ACC112 (cell line): ENCODE measurements around the gene ACTR6.
A peak's percentile ranks its signal among the peaks of the same experiment; 100 is the strongest.
"Not testable (repeated sequence)": the region's sequence is repeated elsewhere in the genome, so short reads cannot be mapped to it uniquely, and the experiment has no call there.

ENCODE experiments used
- H2AFZ ChIP-seq: fragments of 200-600 bp; sonication (generic); one replicate; pipeline ENCODE4 v1.6.0; 2017; ENCODE audit warnings: antibody characterized with exemption, low read length; ENCODE audit not compliant: unreplicated experiment
- H3K27ac ChIP-seq: fragments of 200-600 bp; sonication (generic); 2 replicates; pipeline ENCODE4 v1.5.1; 2014; ENCODE audit warnings: low read depth, mild to moderate bottlenecking, antibody characterized with exemption, low read length, moderate library complexity
- H3K27me3 ChIP-seq: fragments of 200-600 bp; sonication (generic); 2 replicates; pipeline ENCODE4 v1.6.1; 2014; ENCODE audit warnings: mild to moderate bottlenecking, antibody characterized with exemption, low read length, moderate library complexity, mixed read lengths; ENCODE audit not compliant: insufficient read depth
- H3K36me3 ChIP-seq: fragments of 200-600 bp; sonication (generic); 2 replicates; pipeline ENCODE4 v1.6.1; 2016; ENCODE audit warnings: mild to moderate bottlenecking, antibody characterized with exemption, low read length, moderate library complexity, mixed read lengths; ENCODE audit not compliant: insufficient read depth
- H3K4me1 ChIP-seq: fragments of 200-600 bp; sonication (generic); one replicate; pipeline ENCODE4 v1.6.1; 2016; ENCODE audit warnings: low read length, mixed read lengths; ENCODE audit not compliant: insufficient read depth, unreplicated experiment, control insufficient read depth
- H3K4me3 ChIP-seq: fragments of 200-600 bp; sonication (generic); 2 replicates; pipeline ENCODE4 v1.5.1; 2014; ENCODE audit warnings: mild to moderate bottlenecking, low read depth, low read length
- H3K79me2 ChIP-seq: fragments of 200-600 bp; sonication (generic); one replicate; pipeline ENCODE4 v1.6.0; 2016; ENCODE audit warnings: low read length; ENCODE audit not compliant: control insufficient read depth, unreplicated experiment, insufficient read depth

The ACTR6 gene

DNA sequence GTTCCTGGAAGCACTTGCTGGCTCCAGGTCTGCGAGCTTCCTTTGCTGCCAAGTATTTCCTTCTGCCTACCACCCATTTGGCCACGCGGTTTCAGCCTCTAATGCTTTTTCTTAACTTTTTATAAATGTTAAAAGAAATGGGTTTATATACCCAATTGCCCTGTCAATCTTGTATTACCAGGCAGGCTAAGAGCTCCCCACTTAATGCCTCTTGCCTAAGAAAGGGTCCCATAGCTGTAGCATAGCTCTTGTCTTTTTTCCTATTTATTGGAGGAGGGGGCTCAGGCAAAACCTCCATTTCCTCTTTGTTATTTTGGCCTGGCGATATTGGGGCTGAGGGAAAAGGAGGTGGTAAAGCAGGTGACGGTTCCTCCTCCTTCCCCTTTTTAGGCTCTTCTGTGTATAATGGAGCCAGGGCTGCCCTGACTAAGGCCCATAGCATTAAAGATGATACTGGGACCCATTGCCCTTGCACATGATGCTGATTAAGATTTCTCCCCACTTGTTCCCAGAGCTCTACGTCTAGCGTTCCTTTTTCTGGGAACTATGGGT lies 36.4 kb upstream of the ACTR6 start:
- H3K79me2 ChIP-seq, result no peaks in the 10 kb centered on the region
- peaks cover 3% of the 10 kb centered on the region for H3K4me1 ChIP-seq
- H3K27ac ChIP-seq, result no peak overlapping the region
- H3K27me3 ChIP-seq, result no peaks in the 10 kb centered on the region
- no peak overlapping the region for H2AFZ ChIP-seq
- peak overlapping the region; percentile 66; the same call in 1 of the 2 replicates for H3K4me3 ChIP-seq
- no peaks in the 10 kb centered on the region for H3K36me3 ChIP-seq

DNA sequence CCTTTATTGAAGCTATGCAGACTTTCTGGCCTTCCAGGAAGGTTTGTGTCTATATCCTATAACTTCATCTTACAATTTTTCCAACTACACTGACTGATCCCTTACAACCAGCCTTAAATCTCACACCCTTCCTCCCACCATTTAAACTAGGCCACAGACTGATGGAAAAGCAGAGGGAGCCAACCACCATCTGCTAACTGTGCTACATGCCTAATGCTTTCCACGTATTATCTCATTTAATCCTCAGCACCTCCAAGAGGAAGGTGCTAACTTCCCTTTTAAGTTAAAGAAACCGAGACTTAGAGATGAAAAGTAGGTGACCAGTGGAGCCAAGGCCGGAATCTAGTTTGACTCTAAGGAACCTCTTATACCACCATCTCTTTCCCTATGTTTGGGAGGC lies 35.3 kb upstream of the ACTR6 start:
- Histone ChIP-seq H3K36me3 (no peaks in the 10 kb centered on the region), H3K27ac (no peak overlapping the region), H3K4me1 (peaks cover 3% of the 10 kb centered on the region), H3K27me3 (no peaks in the 10 kb centered on the region), H2AFZ (no peak overlapping the region), H3K79me2 (no peaks in the 10 kb centered on the region), H3K4me3 (no peak overlapping the region)

DNA sequence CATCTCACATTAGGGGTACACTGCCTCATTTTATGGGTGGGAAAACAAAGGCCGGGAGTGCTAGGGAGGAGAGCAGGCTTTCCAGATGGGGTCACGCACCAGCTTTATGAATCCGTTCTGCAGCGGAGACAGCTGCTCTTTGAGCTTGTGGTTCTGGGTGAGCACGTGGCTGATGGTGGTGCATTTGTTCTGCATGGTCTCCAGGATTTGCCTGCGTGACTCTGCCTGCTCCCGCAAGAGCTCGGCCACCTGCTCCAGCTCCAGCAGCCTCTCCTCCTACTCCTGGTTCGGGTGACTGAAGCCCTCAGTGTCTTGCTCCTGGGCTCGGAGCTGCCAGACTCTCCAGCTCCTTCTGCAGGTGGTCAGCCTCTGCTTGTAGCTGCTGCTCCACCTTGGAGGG lies 34.4 kb upstream of the ACTR6 start:
- no peak overlapping the region for H2AFZ ChIP-seq
- no peaks in the 10 kb centered on the region for H3K79me2 ChIP-seq
- H3K4me3 ChIP-seq, result no peak overlapping the region
- H3K27me3 ChIP-seq, result no peaks in the 10 kb centered on the region
- peaks cover 3% of the 10 kb centered on the region for H3K4me1 ChIP-seq
- no peaks in the 10 kb centered on the region for H3K36me3 ChIP-seq
- no peak overlapping the region for H3K27ac ChIP-seq

DNA sequence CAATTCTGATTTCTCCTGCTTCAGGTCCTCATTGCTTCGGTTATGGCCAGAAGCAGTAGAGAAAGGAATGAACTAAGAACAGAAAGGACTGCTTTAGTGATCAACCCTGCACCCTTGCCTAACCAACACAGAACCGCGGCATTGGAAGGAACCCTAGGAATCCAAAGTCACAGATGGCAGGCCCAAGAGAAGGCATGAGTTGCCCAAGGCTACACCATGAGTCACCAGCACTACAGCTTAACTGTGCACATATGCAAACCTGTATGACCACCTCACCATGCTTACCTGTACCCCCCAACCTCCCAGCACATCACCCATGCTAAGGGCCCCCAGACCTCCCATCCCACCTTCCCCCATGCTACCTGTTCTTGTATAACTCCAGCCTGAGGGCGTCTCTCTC lies 32.1 kb upstream of the ACTR6 start:
- H3K79me2 ChIP-seq, result no peaks in the 10 kb centered on the region

DNA sequence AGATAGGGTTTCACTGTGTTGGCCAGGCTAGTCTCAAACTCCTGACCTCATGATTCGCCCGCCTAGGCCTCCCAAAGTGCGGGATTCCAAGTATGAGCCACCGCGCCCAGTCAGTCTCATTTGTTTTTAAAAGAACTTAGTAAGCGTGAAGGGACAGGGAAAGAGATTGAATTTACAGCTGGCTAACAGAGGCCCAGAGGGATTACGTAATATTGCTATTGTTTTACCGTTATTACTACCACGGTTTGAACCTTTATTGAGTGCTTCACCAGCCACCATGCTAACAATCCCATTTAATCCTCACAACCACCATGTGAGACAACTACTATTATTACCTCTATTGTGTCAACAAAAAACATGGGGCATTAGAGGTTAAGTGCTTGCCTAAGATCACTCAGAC lies 31.3 kb upstream of the ACTR6 start:
- H3K36me3 ChIP-seq, result no peaks in the 10 kb centered on the region
- no peaks in the 10 kb centered on the region for H3K79me2 ChIP-seq
- no peak overlapping the region for H3K27ac ChIP-seq
- no peaks in the 10 kb centered on the region for H3K4me1 ChIP-seq
- H2AFZ ChIP-seq, result no peak overlapping the region
- no peaks in the 10 kb centered on the region for H3K27me3 ChIP-seq
- no peak overlapping the region for H3K4me3 ChIP-seq

More for the DNA sequence above, 32.1 kb upstream of the ACTR6 start:
- Histone ChIP-seq H3K27ac (no peak overlapping the region), H3K4me1 (peaks cover 1% of the 10 kb centered on the region), H3K27me3 (no peaks in the 10 kb centered on the region), H3K36me3 (no peaks in the 10 kb centered on the region), H3K4me3 (no peak overlapping the region), H2AFZ (no peak overlapping the region)

DNA sequence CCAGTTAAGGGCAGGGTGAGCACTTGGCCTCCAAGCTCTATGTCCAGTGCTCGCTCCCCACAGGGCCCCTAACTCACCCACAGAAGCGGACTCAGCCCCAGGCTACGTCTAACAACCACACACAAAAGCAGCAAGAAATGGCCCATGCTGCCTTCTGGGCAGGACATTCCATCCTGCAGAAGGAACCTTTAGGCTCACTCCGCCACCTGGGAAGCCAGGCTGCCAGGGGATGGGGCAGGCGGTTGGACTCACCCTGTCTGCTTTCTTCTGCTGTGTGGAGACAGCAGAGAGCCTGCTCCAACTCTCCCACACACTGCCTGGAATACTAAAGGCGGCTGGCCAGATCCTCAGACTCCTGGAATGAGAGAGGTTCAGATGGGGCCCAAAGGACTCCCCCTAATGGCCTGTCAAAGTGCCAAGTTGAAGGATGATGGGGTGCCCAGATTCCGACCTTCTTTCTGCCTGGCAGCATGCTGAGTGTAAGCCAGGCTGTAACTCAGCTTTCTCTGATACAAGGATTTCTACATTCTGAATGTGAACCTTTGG lies 30.2 kb upstream of the ACTR6 start:
- H3K27me3 ChIP-seq, result no peaks in the 10 kb centered on the region
- H3K36me3 ChIP-seq, result no peaks in the 10 kb centered on the region
- H3K79me2 ChIP-seq, result no peaks in the 10 kb centered on the region
- H2AFZ ChIP-seq, result no peak overlapping the region
- no peak overlapping the region for H3K4me3 ChIP-seq
- H3K4me1 ChIP-seq, result no peaks in the 10 kb centered on the region
- H3K27ac ChIP-seq, result no peak overlapping the region

DNA sequence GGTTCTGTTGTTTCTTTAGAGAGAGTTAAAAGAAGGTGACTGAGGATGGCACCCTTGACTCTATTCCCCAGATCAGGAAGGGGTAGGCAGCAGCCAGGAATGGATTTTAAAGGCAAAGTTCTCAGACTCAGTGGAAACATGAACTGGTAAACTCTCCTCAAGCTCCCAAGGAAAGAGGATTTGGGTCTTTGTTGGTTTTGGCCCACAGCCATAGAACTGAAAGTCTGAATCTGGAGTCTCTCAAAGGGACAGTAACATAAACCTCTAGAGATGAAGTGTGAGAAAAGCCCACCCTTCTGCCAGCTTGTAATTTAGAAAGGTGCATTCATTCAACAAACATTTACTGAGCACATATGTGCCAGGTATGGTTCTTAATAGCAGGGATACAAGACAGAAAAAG lies 29.4 kb upstream of the ACTR6 start:
- H3K27ac ChIP-seq, result no peak overlapping the region
- no peaks in the 10 kb centered on the region for H3K79me2 ChIP-seq
- H3K4me3 ChIP-seq, result no peak overlapping the region
- no peaks in the 10 kb centered on the region for H3K27me3 ChIP-seq
- no peaks in the 10 kb centered on the region for H3K4me1 ChIP-seq
- H3K36me3 ChIP-seq, result no peaks in the 10 kb centered on the region
- no peak overlapping the region for H2AFZ ChIP-seq

DNA sequence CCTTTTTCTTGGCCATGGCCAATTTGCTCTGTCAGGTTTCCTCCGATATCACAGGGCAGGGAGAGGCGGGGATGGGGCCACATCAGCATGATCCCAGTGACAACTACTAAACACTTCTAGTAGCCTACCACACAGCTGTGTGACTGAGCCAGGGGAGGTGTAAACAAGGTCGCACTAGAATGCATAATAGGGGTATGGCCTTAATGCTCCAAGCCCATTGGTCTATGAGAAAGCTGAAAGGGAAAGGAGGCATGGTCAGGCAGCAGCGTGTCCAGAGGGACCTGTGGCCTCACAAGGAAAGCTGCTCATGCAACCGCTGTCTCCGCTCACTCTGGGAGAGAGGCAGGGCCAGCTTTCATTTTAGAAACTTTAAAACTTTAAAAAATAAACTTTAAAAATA lies 27.5 kb upstream of the ACTR6 start:
- no peak overlapping the region for H3K27ac ChIP-seq
- no peaks in the 10 kb centered on the region for H3K4me1 ChIP-seq

DNA sequence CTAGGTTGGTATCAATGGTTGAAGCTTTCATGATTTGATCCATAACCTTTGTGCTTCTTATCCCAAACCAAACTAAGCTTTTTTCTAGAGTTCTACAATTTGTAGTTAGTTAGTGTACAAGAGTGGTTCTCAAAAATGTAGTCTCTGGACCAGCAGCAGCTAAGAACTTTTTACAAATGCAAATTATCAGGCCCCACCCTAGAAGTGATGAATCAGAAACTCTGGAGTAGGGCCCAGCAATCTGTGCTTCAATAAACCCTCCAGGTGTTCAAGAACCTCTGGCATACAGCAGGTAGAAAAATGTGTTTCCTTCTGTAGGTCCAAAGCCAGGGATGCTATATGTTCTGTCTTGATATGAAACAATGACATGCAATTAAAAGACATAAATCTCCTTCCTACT lies 26.1 kb upstream of the ACTR6 start:
- no peaks in the 10 kb centered on the region for H3K79me2 ChIP-seq
- no peak overlapping the region for H3K27ac ChIP-seq
- no peaks in the 10 kb centered on the region for H3K4me1 ChIP-seq
- no peaks in the 10 kb centered on the region for H3K36me3 ChIP-seq
- H3K27me3 ChIP-seq, result no peaks in the 10 kb centered on the region
- no peak overlapping the region for H2AFZ ChIP-seq
- H3K4me3 ChIP-seq, result no peak overlapping the region

More for the DNA sequence above, 27.5 kb upstream of the ACTR6 start:
- Histone ChIP-seq H3K36me3 (no peaks in the 10 kb centered on the region), H3K79me2 (no peaks in the 10 kb centered on the region), H2AFZ (no peak overlapping the region), H3K27me3 (no peaks in the 10 kb centered on the region), H3K4me3 (no peak overlapping the region)

DNA sequence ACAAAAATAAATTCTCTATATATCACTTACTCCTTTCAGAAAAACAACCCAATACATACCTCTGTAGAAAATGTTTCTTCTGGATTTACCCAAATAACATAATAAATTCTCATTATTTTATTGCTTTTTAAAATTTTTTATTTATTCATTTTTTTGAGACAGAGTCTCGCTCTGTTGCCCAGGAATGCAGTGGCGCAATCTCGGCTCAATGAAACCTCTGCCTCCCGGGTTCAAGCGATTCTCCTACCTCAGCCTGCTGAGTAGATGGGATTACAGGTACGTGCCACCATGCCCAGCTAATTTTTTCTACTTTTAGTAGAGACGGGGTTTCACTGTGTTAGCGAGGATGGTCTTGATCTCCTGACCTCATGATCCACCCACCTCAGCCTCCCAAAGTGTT lies 24.1 kb upstream of the ACTR6 start:
- H3K27ac ChIP-seq, H3K36me3 ChIP-seq, H3K4me1 ChIP-seq: not testable (repeated sequence)

DNA sequence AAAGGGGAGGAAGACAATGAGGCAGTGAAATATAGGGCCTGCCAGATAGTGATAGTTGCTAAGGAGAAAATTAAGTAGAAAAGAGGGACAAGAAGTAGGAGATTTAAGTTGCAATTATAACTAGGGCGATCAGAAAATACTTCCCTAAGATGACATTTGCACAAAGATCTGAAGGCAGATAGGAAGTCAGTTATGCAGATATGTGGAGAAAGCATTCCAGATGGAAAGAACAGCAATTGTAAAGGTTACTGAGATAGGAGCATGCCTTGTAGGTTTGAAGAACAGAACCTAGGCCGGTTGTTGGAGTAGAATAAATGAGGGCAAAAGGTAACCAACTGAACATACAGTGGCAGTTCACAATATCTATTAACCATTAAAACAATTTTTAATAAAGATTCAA lies 21.4 kb upstream of the ACTR6 start:
- no peak overlapping the region for H3K27ac ChIP-seq
- no peaks in the 10 kb centered on the region for H3K4me1 ChIP-seq
- H3K36me3 ChIP-seq, result no peaks in the 10 kb centered on the region
- H3K4me3 ChIP-seq, result no peak overlapping the region
- H3K27me3 ChIP-seq, result no peaks in the 10 kb centered on the region
- H3K79me2 ChIP-seq, result no peaks in the 10 kb centered on the region
- no peak overlapping the region for H2AFZ ChIP-seq

More for the DNA sequence above, 24.1 kb upstream of the ACTR6 start:
- H3K27me3 ChIP-seq, H3K79me2 ChIP-seq, H3K4me3 ChIP-seq, H2AFZ ChIP-seq: not testable (repeated sequence)
